GM19452 (cell line): Measurements from ENCODE around the gene TRMT10A.
"Not testable (repeated sequence)": the region's sequence is repeated elsewhere in the genome, so short reads cannot be mapped to it uniquely, and the experiment has no call there.

Experiments used
- ATAC-seq: cut with Tn5 transposase; IDR thresholded peaks from one replicate; pipeline ENCODE4 v1.9.1; 2021; ENCODE audit not compliant: unreplicated experiment

The TRMT10A gene

DNA sequence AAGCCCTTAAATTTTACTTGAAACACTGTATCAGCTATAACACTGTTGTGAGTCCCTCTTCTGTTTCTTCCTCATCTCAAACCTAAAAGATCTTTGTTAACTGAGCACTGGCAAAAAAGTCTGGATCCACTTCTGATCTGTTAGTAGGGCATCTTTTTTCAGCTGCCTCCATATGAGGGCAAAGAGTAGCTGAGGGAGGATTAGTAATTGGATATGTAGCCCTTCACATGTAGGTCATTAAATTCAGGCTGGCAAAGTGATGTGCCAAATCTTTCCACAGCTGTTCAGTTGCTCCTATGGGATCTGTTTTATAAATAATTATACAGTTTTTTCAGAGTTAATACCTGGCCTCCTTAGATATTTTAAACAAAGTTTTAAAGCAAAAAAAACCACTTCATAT, 1.1 kb upstream of the TRMT10A start:
- no peak for ATAC-seq

DNA sequence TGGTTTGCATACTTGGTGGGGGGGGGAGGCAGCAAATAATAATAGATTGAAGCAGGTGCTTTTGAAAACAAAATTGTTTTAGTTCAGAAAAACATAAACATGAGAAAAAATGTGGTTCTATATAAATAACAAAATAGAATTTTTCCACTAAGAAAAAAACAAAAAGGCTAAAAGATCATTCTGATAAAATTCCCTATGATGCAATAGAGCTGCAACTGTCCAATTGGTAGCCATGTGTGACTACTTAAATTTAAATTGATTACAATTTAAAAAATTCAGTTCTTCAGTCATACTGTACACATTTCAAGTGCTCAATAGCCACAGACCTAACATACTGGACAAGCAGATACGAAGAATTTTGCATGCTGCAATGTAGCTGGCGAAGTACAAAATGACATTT, 11.0 kb downstream of the TRMT10A start:
- no peak for ATAC-seq

DNA sequence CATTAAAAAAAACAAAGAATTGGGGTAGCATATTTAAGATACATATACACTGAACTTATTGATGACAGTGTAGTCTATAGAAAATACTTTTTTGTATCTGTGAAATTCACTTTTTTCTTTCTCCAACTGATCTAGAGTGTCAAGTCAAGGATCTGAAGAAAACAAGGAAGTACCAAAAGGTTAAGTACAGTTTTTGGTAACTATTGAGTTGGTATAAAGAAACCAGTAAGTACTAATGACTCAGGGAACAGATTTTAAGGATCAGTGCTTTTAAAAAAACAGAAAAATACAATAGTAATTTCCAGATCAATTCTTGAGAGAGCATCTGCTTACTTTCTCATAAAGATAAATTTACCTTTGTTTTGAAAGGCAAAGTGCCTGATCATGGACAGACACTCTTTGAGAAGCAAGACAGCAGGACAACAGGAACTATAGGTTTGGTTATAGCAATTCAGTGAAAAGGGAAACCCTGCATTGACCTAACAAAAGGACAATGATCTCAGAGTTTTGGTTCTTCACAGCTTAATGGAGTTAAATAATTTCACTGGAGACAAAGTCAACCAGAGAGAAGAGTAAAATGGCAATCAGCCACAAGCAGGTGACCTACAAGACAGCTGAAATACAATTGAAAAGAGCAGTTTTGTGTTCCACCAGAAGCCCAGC, 23.4 kb downstream of the TRMT10A start:
- ATAC-seq: no peak

DNA sequence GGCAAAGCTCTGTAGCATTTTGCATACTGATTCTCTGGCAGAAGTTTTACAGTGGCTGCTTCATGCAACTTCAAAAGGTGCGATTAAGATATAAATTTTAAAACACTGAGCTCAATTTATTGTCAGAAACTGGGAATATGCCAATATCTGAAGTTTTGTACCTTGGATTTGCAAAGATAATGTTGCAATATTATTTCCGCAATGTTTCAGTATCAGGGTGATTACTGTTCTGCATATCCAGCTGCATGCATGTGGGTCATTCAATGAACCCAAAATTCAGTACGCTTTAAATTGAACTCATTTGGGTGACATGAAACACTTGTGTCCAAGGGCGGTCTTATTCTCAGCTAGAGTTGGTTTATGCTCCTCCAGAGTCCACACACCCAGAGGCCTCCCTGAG, 26.2 kb downstream of the TRMT10A start:
- ATAC-seq: no peak

DNA sequence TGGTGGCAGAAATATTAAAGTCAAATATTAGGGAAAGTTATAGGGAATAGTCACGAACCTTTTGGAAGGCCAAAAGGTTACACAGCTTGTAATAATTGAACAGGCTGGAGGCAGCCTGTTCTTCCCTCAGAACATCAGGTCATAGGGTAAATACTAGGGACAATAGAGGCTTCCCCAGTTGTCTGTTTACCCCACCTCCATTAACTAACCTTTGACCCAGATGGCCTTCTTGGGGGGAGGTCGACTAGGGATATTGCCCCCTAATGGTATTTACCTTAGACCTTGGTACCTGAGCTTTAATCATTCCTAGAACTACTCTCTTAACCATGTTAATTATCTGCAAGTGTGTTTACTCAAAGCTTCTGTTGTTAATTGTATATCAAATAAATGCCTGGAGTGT, 27.0 kb downstream of the TRMT10A start:
- ATAC-seq: no peak

DNA sequence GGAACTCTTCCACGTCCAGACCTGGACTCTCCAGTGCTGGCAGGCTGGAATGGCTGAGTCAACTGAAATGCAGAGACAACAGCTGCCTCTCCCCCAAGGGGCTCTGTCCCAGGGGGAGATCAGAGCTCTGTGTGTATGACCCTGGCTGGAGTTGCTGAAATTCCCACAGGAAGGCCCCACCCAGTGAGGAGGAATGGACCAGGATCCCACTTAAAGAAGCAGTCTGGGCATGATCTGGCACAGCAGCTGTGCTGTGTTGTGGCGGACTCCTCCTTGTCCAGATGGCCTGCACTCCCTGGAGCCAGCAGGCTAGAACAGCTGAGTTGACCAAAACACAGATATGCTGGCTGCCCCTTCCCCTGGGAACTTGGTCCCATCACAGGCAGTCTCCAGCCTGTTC, 27.6 kb downstream of the TRMT10A start:
- no peak for ATAC-seq

DNA sequence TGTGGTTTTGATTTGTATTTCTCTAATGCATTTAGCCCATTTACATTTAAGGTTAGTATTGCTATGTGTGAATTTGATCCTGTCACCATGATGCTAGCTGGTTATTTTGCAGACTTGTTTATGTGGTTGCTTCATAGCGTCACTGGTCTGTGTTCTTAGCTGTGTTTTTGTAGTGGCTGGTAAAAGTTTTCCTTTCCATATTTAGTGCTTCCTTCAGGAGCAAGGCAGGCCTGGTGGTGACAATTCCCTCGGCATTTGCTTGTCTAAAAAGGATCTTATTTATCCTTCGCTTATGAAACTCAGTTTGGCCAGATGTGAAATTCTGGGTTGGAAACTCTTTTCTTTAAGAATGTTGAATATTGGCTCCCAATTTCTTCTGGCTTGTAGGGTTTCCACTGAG, 29.1 kb downstream of the TRMT10A start:
- not testable (repeated sequence) for ATAC-seq

DNA sequence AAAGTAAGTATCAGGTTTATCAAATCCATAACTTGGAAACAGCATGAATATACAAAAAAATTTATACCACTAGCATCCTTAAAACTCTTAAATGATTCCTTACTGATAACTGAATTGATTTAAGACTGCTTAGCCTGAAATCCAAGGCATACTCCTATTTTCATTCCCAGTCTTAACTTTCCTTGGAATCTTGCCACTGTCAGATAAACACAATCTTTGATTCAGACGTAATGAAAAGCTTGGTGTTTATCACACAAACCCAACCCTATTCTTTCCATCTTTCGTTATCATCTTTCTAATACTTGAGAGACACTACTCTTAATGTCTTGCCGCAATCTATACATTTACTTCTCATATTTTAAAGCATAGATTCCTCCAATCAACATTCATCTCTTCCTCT, 33.9 kb downstream of the TRMT10A start:
- no peak for ATAC-seq

DNA sequence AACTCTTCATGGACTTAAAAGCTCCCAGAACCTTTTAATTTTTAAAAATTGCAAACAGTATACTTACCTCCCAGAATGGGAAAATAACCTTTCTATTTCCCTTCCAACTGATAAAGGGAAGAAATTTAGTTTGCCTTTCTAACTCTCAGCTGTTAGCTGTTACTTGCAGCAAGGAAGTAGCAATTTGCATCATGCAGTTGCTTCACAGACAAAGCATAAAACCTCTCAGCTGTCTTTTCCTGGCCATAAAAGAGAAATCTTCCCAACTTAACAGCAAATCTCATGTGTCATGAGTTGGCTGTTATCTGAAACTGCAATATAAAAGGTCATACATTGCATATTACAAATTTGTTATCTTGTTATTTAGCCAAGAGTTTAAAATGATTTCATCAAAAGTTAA, 34.6 kb downstream of the TRMT10A start:
- ATAC-seq: no peak

DNA sequence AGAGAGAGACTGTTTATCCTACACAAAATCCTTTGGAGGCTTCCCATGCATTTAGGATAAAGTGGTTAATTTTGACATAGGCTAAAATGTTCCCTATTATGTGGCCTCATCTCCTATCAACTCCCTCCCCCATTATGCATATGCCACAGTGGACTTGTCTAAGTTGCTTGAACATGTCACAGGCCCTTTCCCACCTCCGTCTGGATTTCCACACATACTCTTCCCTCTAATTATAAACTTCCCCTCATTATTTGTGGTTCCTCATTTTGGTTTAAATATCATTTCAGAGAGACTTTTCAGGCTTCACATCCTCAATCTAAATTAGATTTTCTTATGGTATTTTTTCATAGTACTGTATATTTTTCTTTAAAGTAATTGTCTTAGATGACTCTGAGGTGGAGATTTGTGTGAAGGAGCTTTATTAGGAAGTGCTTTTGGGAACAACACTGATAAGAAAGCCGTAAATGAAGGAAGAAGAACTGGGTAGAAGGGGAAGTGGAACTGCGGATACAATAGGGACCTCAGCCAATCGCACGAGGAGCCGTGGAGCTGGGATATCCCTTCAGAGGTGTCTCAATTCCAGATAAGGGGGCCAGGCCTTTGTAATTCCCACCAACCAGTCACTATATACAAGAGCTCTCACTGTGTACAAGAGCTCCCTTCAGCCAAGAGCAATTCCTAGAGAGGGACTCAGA, 45.1 kb downstream of the TRMT10A start:
- no peak for ATAC-seq

DNA sequence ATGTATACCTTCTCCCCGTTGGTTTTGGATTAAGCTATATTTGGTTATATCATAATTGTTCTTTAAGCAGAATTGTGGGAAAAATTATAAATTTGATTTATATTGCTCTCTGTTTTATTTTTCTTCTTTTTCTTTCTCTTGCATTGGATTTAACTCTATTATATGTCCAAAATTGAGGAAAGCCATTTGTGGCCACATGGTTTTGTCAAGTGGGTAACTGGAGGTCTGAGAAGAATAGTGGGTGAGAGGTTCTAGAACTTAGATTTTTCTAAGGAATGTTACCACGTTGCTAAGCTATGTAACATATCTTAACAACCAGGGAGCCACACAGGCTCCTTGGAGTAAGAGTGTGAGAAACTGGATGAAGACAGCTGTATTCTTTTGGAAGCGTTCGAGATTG, 53.1 kb downstream of the TRMT10A start, which contains the start of gene C4orf17:
Gene C4orf17 (plus strand): TSS at position 301 of the 400 bp plus-strand sequence. CDS start 2,061 bp downstream, outside the sequence.
- no peak for ATAC-seq

DNA sequence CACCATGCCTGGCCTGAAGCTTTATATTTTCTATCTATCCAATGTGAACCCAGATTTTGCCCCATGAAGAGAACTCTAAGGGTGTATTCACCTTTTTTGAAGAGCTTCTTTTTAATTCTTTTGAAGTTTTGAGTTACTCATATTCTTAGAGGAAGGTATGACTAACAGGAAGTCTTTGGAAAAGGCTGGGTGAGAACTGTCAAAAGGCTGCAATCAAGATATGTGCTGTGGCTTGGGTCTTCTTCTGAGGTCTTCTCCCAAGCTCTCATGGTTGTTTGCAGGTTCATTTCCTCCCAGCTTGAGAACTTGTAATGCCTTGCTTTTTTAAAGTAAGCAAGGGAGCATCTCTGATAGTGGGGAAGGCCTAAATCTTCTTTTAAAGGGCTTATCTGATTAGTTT, 56.1 kb downstream of the TRMT10A start:
- ATAC-seq: no peak

DNA sequence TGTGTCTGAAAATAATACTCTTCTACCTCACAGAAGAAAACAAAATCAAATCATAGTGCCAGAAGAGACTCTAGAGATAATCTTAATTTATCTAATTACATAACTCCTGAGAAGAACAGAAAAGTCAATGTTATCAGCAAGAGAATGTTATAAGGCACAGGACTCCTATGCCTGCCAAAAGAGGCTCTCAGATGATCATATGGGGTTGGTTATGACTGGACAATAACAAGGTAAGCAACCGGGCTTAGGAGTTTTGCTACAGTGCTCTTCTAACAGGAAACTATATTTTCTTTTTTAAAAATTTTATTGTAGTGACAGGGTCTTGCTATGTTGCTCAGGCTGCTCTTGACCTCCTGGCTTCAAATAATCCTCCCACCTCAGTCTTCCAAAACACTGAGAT, 56.5 kb downstream of the TRMT10A start:
- ATAC-seq: no peak

DNA sequence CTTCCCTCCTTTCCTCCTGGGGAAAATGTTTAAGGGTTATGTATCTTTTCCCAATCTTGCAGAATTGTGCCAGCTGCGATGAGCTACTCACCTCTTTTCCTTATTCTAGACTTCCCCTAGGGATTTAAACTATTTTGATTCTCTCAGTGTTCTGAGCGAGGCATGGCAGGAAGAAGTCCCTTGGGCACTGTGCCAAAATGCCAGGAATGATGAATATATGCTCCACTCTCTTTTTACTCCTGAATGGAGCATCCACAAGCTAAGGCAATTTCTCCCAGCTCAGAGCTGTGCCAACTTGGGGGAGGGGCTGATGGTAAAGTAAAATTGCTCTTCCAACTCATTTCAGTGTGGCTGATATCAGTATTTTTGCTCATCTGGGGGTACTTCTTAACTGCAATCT, 57.1 kb downstream of the TRMT10A start:
- ATAC-seq: no peak

DNA sequence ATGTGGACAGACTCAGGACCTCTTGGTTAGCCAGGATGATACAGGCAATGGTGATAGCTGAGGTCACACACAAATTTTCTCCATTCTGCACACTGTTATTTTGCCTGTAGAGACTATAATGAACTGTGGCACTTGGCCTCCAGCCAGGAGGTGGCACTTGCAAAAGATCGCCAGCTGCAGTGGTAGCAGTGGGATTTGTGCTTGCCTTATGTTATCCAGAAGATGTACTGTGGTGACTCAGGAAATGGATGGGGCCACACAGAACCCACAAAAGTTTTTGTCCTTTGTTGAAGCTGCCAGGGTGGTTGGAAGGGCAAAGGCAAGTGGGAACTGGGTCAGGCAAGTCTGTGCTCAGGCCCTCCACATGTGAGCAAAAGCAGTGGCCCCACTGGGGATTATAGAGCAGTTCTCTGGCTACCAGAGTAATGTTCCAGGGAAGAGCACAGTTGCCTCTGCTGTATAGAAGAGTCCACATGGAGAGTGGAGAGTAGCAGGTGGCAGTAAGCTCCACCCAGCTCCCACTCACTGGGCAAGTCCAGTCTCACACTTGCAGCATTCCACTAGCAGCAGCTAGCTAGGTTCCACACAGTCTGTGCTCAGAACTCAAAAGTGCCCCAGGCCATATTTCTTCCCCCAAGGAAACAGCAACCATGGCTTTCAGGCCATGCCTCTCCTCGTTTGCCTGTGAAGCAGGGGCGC, 58.9 kb downstream of the TRMT10A start:
- no peak for ATAC-seq
